Hepatocyte (in vitro differentiated cells): ENCODE results near the gene CDON. TPM values are rescaled to one million over a fixed set of nuclear protein-coding genes. Genes with fewer than 3 reads are reported as not detected.

Experiments used
- DNase-seq: peaks from one replicate; pipeline ENCODE4 v3.0.0-alpha.2; 2016; ENCODE audit warnings: low spot score
- H2AFZ ChIP-seq: fragments of 200-600 bp; sonication (generic); 2 replicates; pipeline ENCODE4 v1.6.0; 2016; ENCODE audit warnings: antibody characterized with exemption, mild to moderate bottlenecking
- H3K27ac ChIP-seq: fragments of 200-600 bp; sonication (generic); 2 replicates; pipeline ENCODE4 v1.5.1; 2016; ENCODE audit warnings: mild to moderate bottlenecking
- H3K27me3 ChIP-seq: fragments of 200-600 bp; sonication (generic); 2 replicates; pipeline ENCODE4 v1.6.1; 2016
- H3K36me3 ChIP-seq: fragments of 200-600 bp; sonication (generic); replicated peaks from 2 replicates; pipeline ENCODE4 v1.5.1; 2016; ENCODE audit warnings: low read depth; ENCODE audit not compliant: insufficient read depth
- H3K4me1 ChIP-seq: fragments of 200-600 bp; sonication (generic); 2 replicates; pipeline ENCODE4 v1.5.1; 2016; ENCODE audit warnings: mild to moderate bottlenecking, moderate library complexity; ENCODE audit not compliant: insufficient read depth
- H3K4me2 ChIP-seq: fragments of 200-600 bp; sonication (generic); 2 replicates; pipeline ENCODE4 v1.6.0; 2016
- H3K4me3 ChIP-seq: fragments of 200-600 bp; sonication (generic); 2 replicates; pipeline ENCODE4 v1.5.1; 2016; ENCODE audit warnings: mild to moderate bottlenecking
- H3K79me2 ChIP-seq: fragments of 200-600 bp; sonication (generic); 2 replicates; pipeline ENCODE4 v1.6.0; 2017; ENCODE audit warnings: mild to moderate bottlenecking
- H3K9me2 ChIP-seq: fragments of 200-600 bp; sonication (generic); replicated peaks from 2 replicates; pipeline ENCODE4 v1.6.0; 2017; ENCODE audit warnings: mild to moderate bottlenecking; ENCODE audit not compliant: insufficient read depth
- H3K9me3 ChIP-seq: fragments of 200-600 bp; sonication (generic); 2 replicates; pipeline ENCODE4 v1.5.1; 2016; ENCODE audit warnings: low read depth, mild to moderate bottlenecking
- H4K20me1 ChIP-seq: fragments of 200-600 bp; sonication (generic); 2 replicates; pipeline ENCODE4 v1.6.0; 2016; ENCODE audit warnings: mild to moderate bottlenecking; ENCODE audit not compliant: insufficient read depth, poor library complexity, severe bottlenecking
- CTCF ChIP-seq: fragments of 200-600 bp; sonication (generic); IDR thresholded peaks from 2 replicates; pipeline ENCODE4 v1.5.1; 2016; ENCODE audit warnings: antibody characterized with exemption, mild to moderate bottlenecking; ENCODE audit not compliant: poor library complexity
- EZH2 ChIP-seq: fragments of 200-600 bp; sonication (generic); IDR thresholded peaks from 2 replicates; pipeline ENCODE4 v1.6.1; 2016; ENCODE audit warnings: antibody characterized with exemption, mild to moderate bottlenecking, borderline replicate concordance
- EZH2phosphoT487 ChIP-seq: fragments of 200-600 bp; sonication (generic); IDR thresholded peaks from one replicate; pipeline ENCODE4 v1.6.1; 2018; ENCODE audit warnings: antibody characterized with exemption, mild to moderate bottlenecking, low read depth, moderate library complexity; ENCODE audit not compliant: unreplicated experiment, severe bottlenecking
- WGBS: methylation state at CpG from one replicate; pipeline ENCODE4 v1.1.6; 2016; ENCODE audit warnings: low lambda C conversion rate; ENCODE audit errors: missing lambda C conversion rate; 5-methylcytosine and 5-hydroxymethylcytosine counted together
- polyA plus RNA-seq: library from polyadenylated mRNA; unstranded; fragments of >200 nt; fragmentation: Nextera tagmentation; extraction: Ambion mirVana; gene quantifications from 2 replicates; pipeline ENCODE4 v1.2.1, GENCODE V29; 2016
- total RNA-seq: library from RNA; depleted of rRNA; stranded (reverse); fragments of >200 nt; gene quantifications from 2 replicates; pipeline ENCODE4 v1.2.3, GENCODE V29; 2014

CDON gene
- total and polyA plus RNA-seq, 2 experiments from 2014 or later, result 17.5 to 41.9 TPM

- Histone ChIP-seq H3K9me2 (no peaks in the 10 kb centered on the region), H3K9me3 (no peaks in the 10 kb centered on the region), H3K27ac (peak overlapping the region; percentile 29), H3K4me2 (no peak overlapping the region), H2AFZ (no peak overlapping the region), H3K27me3 (no peaks in the 10 kb centered on the region), H3K36me3 (no peaks in the 10 kb centered on the region), H4K20me1 (no peaks in the 10 kb centered on the region), H3K4me3 (no peak overlapping the region), H3K4me1 (peaks cover 13% of the 10 kb centered on the region), H3K79me2 (no peaks in the 10 kb centered on the region)
- no peak for TF ChIP-seq EZH2phosphoT487
- TF ChIP-seq EZH2, result no peak
- TF ChIP-seq CTCF, result no peak
- no peak for DNase-seq
- 45% methylated on average over 7 of the region's 7 CpGs for WGBS
Observed at GRCh38 chr11:125968354-125968753, 94.3 kb downstream of the CDON start.

GRCh38 chr11:125967515-125967914, 95.2 kb downstream of the CDON start:
- 95% methylated on average over 4 of the region's 4 CpGs for WGBS
- no peak overlapping the region for H3K4me3 ChIP-seq

GRCh38 chr11:125960771-125961170, 101.9 kb downstream of the CDON start:
- Histone ChIP-seq H4K20me1 (no peaks in the 10 kb centered on the region), H3K27ac (no peak overlapping the region), H3K9me2 (no peaks in the 10 kb centered on the region), H3K9me3 (no peaks in the 10 kb centered on the region), H3K4me2 (no peak overlapping the region), H3K4me3 (no peak overlapping the region), H3K4me1 (peaks cover 6% of the 10 kb centered on the region), H3K79me2 (no peaks in the 10 kb centered on the region), H2AFZ (no peak overlapping the region), H3K36me3 (no peaks in the 10 kb centered on the region), H3K27me3 (no peaks in the 10 kb centered on the region)
- TF ChIP-seq CTCF, result no peak
- TF ChIP-seq EZH2phosphoT487, result no peak
- TF ChIP-seq EZH2, result no peak
- 92% methylated on average over 6 of the region's 6 CpGs for WGBS
- no peak for DNase-seq

More at GRCh38 chr11:125967515-125967914, 95.2 kb downstream of the CDON start:
- Histone ChIP-seq H3K4me2 (no peak overlapping the region), H3K79me2 (no peaks in the 10 kb centered on the region), H3K36me3 (no peaks in the 10 kb centered on the region), H3K9me3 (no peaks in the 10 kb centered on the region), H3K27me3 (no peaks in the 10 kb centered on the region), H4K20me1 (no peaks in the 10 kb centered on the region), H3K9me2 (no peaks in the 10 kb centered on the region), H3K4me1 (peaks cover 13% of the 10 kb centered on the region), H3K27ac (no peak overlapping the region), H2AFZ (no peak overlapping the region)
- no peak for TF ChIP-seq CTCF
- no peak for TF ChIP-seq EZH2phosphoT487
- TF ChIP-seq EZH2, result no peak
- DNase-seq, result no peak

- WGBS, result 75% methylated on average over 10 of the region's 10 CpGs
- H3K27ac ChIP-seq, result no peak overlapping the region
- H3K36me3 ChIP-seq, result no peaks in the 10 kb centered on the region
- H3K4me3 ChIP-seq, result no peak overlapping the region
- H3K4me2 ChIP-seq, result no peak overlapping the region
- H3K4me1 ChIP-seq, result peaks cover 5% of the 10 kb centered on the region
- no peaks in the 10 kb centered on the region for H3K79me2 ChIP-seq
- DNase-seq, result no peak
- no peaks in the 10 kb centered on the region for H3K9me3 ChIP-seq
- TF ChIP-seq CTCF (no peak), EZH2phosphoT487 (no peak), EZH2 (no peak)
- no peaks in the 10 kb centered on the region for H3K9me2 ChIP-seq
- no peak overlapping the region for H2AFZ ChIP-seq
- no peaks in the 10 kb centered on the region for H3K27me3 ChIP-seq
- no peaks in the 10 kb centered on the region for H4K20me1 ChIP-seq
Observed at GRCh38 chr11:125959931-125960330, 102.7 kb downstream of the CDON start.
